HepG2 (cell line): ENCODE results near the gene YY1. TPM values are rescaled to one million over a fixed set of nuclear protein-coding genes. Genes with fewer than 3 reads are reported as not detected.
A peak's percentile ranks its signal among the peaks of the same experiment; 100 is the strongest.

Experiments
- ADNP ChIP-seq: sonication (generic); formaldehyde crosslinking; IDR thresholded peaks from 2 replicates; pipeline ENCODE4 v1.4.0; 2020; ENCODE audit warnings: missing genetic modification reagents
- AGO2 ChIP-seq: fragments of 200-400 bp; formaldehyde crosslinking; optimal IDR thresholded peaks from 2 replicates; pipeline ENCODE3; 2017; ENCODE audit warnings: mild to moderate bottlenecking, low read depth, low read length, moderate library complexity
- ARNT2 ChIP-seq: sonication (generic); formaldehyde crosslinking; IDR thresholded peaks from 2 replicates; pipeline ENCODE4 v1.8.0; 2022; ENCODE audit warnings: mild to moderate bottlenecking, low read depth, missing genetic modification reagents, moderate library complexity
- ATF1 ChIP-seq: IDR thresholded peaks from 2 replicates; pipeline ENCODE4 v1.6.1; 2016; ENCODE audit warnings: mild to moderate bottlenecking, control low read depth
- CHD4 ChIP-seq: fragments of 200-600 bp; sonication (generic); IDR thresholded peaks from 2 replicates; pipeline ENCODE4 v1.7.0; 2017; ENCODE audit warnings: mild to moderate bottlenecking, low read length, borderline replicate concordance
- DMAP1 ChIP-seq: IDR thresholded peaks from 2 replicates; pipeline ENCODE4 v1.6.1; 2016
- GATAD1 ChIP-seq: IDR thresholded peaks from 2 replicates; pipeline ENCODE4 v1.6.1; 2016; ENCODE audit warnings: missing genetic modification reagents, missing compliant biosample characterization
- KLF12 ChIP-seq: sonication (generic); formaldehyde crosslinking; IDR thresholded peaks from 2 replicates; pipeline ENCODE4 v1.4.0; 2020; ENCODE audit warnings: missing genetic modification reagents, borderline replicate concordance
- MAFK ChIP-seq, 2 experiments: IDR thresholded peaks in 1 of 2; conservative IDR thresholded peaks in 1 of 2; 2 replicates each; pipeline ENCODE4 v1.6.1; 2011; ENCODE audit warnings: improper control_type of control experiment in 2 of 2, low read length in 2 of 2
- MED1 ChIP-seq: sonication (generic); formaldehyde crosslinking; IDR thresholded peaks from 2 replicates; pipeline ENCODE4 v1.4.0; 2020; ENCODE audit warnings: missing genetic modification reagents
- MEIS2 ChIP-seq: sonication (generic); formaldehyde crosslinking; IDR thresholded peaks from 2 replicates; pipeline ENCODE4 v1.9.0; 2021; ENCODE audit warnings: mild to moderate bottlenecking, missing genetic modification reagents
- RNF2 ChIP-seq: fragments of 450-650 bp; conservative IDR thresholded peaks from 2 replicates; pipeline ENCODE4 v1.6.1; 2016; ENCODE audit warnings: low read depth
- SKI ChIP-seq: fragments of 450-650 bp; IDR thresholded peaks from one replicate; pipeline ENCODE4 v1.6.1; 2018; ENCODE audit warnings: mild to moderate bottlenecking; ENCODE audit not compliant: partially characterized antibody
- STAG1 ChIP-seq: sonication (generic); formaldehyde crosslinking; IDR thresholded peaks from 2 replicates; pipeline ENCODE4 v1.4.0; 2020; ENCODE audit warnings: missing genetic modification reagents
- XRCC5 ChIP-seq: fragments of 200-400 bp; formaldehyde crosslinking; optimal IDR thresholded peaks from 2 replicates; pipeline ENCODE3; 2017; ENCODE audit warnings: mild to moderate bottlenecking, low read length
- ZMYM3 ChIP-seq: sonication (generic); formaldehyde crosslinking; IDR thresholded peaks from 2 replicates; pipeline ENCODE4 v1.5.1; 2020; ENCODE audit warnings: mild to moderate bottlenecking, missing genetic modification reagents
- ZNF343 ChIP-seq: sonication (generic); formaldehyde crosslinking; IDR thresholded peaks from 2 replicates; pipeline ENCODE4 v1.4.0; 2020; ENCODE audit warnings: mild to moderate bottlenecking, missing genetic modification reagents
- ZNF547 ChIP-seq: sonication (generic); formaldehyde crosslinking; IDR thresholded peaks from 2 replicates; pipeline ENCODE4 v1.5.1; 2020; ENCODE audit warnings: mild to moderate bottlenecking, missing genetic modification reagents
- ZNF615 ChIP-seq: sonication (generic); formaldehyde crosslinking; IDR thresholded peaks from 2 replicates; pipeline ENCODE4 v1.5.0; 2020; ENCODE audit warnings: mild to moderate bottlenecking, missing genetic modification reagents, borderline replicate concordance
- ZNF772 ChIP-seq: sonication (generic); formaldehyde crosslinking; IDR thresholded peaks from 2 replicates; pipeline ENCODE4 v1.5.0; 2020; ENCODE audit warnings: mild to moderate bottlenecking, missing genetic modification reagents
- polyA plus RNA-seq, 8 experiments: library from polyadenylated mRNA; depleted of rRNA in 3 of 8; stranded (reverse) in 7 of 8; unstranded in 1 of 8; fragments of >200 nt; fragmentation: Illumina TruSeq in 4 of 8; extraction: Trizol in 4 of 8; gene quantifications; 2 replicates each; pipeline versions ENCODE4 v1.2.1 to v1.2.3, GENCODE V29; 2011 to 2016; ENCODE audit warnings: low read depth in 4 of 8, missing spikeins in 1 of 8, mixed read lengths in 1 of 8; ENCODE audit not compliant: insufficient read depth in 1 of 8
- total RNA-seq, 5 experiments: library from RNA; depleted of rRNA; stranded (reverse); fragments of >200 nt; fragmentation: Illumina TruSeq; extraction: Trizol; gene quantifications; 2 replicates each; pipeline ENCODE4 v1.2.3, GENCODE V29; 2016; ENCODE audit warnings: low read depth in 1 of 5
- TF ChIP-seq, protein P1 (sequence below): sonication (generic); formaldehyde crosslinking; IDR thresholded peaks from 2 replicates; pipeline ENCODE4 v1.4.0; 2020; ENCODE audit warnings: mild to moderate bottlenecking, missing genetic modification reagents
- TF ChIP-seq, protein P2 (sequence below): sonication (generic); formaldehyde crosslinking; IDR thresholded peaks from 2 replicates; pipeline ENCODE4 v1.9.0; 2021; ENCODE audit warnings: missing genetic modification reagents, borderline replicate concordance
- TF ChIP-seq, protein P3 (sequence below): sonication (generic); formaldehyde crosslinking; IDR thresholded peaks from 2 replicates; pipeline ENCODE4 v1.8.0; 2022; ENCODE audit warnings: missing genetic modification reagents, mild to moderate bottlenecking, borderline replicate concordance
- TF ChIP-seq, protein P4 (sequence below): IDR thresholded peaks from 2 replicates; pipeline ENCODE4 v1.6.1; 2016; ENCODE audit warnings: low read depth, borderline replicate concordance
- TF ChIP-seq, protein P5 (sequence below): sonication (generic); formaldehyde crosslinking; IDR thresholded peaks from 2 replicates; pipeline ENCODE4 v1.8.1; 2023; ENCODE audit warnings: mild to moderate bottlenecking, missing genetic modification reagents, borderline replicate concordance
- TF ChIP-seq, protein P6 (sequence below): IDR thresholded peaks from 2 replicates; pipeline ENCODE4 v1.6.1; 2016; ENCODE audit warnings: missing compliant biosample characterization, missing genetic modification reagents, borderline replicate concordance

Gene YY1
- total and polyA plus RNA-seq, 2 of the 13 experiments (the other 11 are each of a cell fraction or from before 2014, with no cell fraction given) = 29.4 to 68.1 TPM

DNA sequence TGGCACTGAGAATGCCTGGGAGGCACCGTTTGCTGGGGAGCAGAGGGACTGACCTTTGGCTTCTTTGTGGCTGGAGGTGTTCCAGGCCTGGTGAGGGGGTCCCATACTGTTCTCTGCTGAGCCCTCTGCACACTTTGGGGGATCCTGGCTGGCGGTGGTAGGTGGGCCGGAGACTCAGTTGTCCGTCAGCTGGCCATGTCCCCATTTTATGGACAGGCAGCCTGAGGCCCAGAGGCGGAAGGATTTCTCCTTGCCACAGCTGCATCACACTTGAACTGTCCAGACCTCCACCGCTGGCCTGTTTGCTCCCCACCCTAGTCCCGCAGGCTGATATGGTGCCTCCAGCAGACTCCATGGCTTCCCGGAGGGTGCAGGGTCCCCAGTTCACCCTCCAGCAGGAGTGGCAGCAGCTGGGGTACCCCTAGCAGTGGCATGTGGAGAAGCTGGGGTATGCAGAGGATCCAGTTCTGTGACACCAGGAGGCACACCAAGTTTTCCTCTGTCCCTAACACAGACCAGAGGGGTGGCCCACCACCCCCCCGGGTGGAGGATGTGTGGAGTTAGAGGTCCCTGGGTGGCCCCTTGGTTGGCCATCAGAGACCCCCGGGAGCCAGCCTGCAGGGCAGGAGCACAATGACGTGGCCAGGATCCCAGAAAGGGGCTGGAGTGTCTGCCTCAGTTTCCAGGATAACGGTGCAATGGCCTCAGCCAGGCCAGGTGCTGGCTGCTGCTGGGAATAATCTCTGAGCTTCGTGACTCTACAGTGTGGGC lies 52.5 kb downstream of the YY1 start (continued):
- 0 out of 2 replicates have a peak, but pooled peaks have one; percentile 6 for TF ChIP-seq RNF2
- 0 out of 2 replicates have a peak, but pooled peaks have one; percentile 47 for TF ChIP-seq ZNF547 (CRISPR knock-in tag)
- TF ChIP-seq CHD4 = peak; percentile 92
- no peak for TF ChIP-seq ZNF772 (CRISPR knock-in tag)
- TF ChIP-seq ARNT2 (CRISPR knock-in tag) = no peak
- no peak for TF ChIP-seq MED1 (CRISPR knock-in tag)
- TF ChIP-seq AGO2 = peak; percentile 33
- TF ChIP-seq, protein P1, sequence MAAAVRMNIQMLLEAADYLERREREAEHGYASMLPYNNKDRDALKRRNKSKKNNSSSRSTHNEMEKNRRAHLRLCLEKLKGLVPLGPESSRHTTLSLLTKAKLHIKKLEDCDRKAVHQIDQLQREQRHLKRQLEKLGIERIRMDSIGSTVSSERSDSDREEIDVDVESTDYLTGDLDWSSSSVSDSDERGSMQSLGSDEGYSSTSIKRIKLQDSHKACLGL = no peak
- 0 out of 2 replicates have a peak, but pooled peaks have one; percentile 2 for TF ChIP-seq KLF12 (CRISPR knock-in tag)
- TF ChIP-seq STAG1 (CRISPR knock-in tag) = no peak
- no peak for TF ChIP-seq ZNF343 (CRISPR knock-in tag)
- no peak for TF ChIP-seq GATAD1 (CRISPR knock-in tag)
- peak; percentile 91 for TF ChIP-seq ZMYM3 (CRISPR knock-in tag)
- TF ChIP-seq, protein P2, sequence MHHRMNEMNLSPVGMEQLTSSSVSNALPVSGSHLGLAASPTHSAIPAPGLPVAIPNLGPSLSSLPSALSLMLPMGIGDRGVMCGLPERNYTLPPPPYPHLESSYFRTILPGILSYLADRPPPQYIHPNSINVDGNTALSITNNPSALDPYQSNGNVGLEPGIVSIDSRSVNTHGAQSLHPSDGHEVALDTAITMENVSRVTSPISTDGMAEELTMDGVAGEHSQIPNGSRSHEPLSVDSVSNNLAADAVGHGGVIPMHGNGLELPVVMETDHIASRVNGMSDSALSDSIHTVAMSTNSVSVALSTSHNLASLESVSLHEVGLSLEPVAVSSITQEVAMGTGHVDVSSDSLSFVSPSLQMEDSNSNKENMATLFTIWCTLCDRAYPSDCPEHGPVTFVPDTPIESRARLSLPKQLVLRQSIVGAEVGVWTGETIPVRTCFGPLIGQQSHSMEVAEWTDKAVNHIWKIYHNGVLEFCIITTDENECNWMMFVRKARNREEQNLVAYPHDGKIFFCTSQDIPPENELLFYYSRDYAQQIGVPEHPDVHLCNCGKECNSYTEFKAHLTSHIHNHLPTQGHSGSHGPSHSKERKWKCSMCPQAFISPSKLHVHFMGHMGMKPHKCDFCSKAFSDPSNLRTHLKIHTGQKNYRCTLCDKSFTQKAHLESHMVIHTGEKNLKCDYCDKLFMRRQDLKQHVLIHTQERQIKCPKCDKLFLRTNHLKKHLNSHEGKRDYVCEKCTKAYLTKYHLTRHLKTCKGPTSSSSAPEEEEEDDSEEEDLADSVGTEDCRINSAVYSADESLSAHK (CRISPR knock-in tag) = no peak
- TF ChIP-seq DMAP1 (CRISPR knock-in tag) = no peak
- no peak for TF ChIP-seq SKI
- TF ChIP-seq, protein P3, sequence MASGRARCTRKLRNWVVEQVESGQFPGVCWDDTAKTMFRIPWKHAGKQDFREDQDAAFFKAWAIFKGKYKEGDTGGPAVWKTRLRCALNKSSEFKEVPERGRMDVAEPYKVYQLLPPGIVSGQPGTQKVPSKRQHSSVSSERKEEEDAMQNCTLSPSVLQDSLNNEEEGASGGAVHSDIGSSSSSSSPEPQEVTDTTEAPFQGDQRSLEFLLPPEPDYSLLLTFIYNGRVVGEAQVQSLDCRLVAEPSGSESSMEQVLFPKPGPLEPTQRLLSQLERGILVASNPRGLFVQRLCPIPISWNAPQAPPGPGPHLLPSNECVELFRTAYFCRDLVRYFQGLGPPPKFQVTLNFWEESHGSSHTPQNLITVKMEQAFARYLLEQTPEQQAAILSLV = peak; percentile 53; the same call in 1 of the 2 replicates
- peak; percentile 72; the same call in 1 of the 2 replicates for TF ChIP-seq ADNP (CRISPR knock-in tag)
- no peak for TF ChIP-seq ATF1 (CRISPR knock-in tag)
- TF ChIP-seq MAFK (conservative IDR thresholded peaks at IDR 0.05 in 1 of 2, IDR thresholded peaks at IDR 0.05 in 1 of 2; ENCODE audit: low read length in 2 of 2) = no peak
- no peak for TF ChIP-seq XRCC5
- TF ChIP-seq, protein P4, sequence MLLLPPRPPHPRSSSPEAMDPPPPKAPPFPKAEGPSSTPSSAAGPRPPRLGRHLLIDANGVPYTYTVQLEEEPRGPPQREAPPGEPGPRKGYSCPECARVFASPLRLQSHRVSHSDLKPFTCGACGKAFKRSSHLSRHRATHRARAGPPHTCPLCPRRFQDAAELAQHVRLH = 0 out of 2 replicates have a peak, but pooled peaks have one; percentile 7
- TF ChIP-seq ZNF615 = no peak
- TF ChIP-seq, protein P5, sequence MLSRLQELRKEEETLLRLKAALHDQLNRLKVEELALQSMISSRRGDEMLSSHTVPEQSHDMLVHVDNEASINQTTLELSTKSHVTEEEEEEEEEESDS = no peak
- TF ChIP-seq, protein P6, sequence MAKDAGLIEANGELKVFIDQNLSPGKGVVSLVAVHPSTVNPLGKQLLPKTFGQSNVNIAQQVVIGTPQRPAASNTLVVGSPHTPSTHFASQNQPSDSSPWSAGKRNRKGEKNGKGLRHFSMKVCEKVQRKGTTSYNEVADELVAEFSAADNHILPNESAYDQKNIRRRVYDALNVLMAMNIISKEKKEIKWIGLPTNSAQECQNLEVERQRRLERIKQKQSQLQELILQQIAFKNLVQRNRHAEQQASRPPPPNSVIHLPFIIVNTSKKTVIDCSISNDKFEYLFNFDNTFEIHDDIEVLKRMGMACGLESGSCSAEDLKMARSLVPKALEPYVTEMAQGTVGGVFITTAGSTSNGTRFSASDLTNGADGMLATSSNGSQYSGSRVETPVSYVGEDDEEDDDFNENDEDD (CRISPR knock-in tag) = 0 out of 2 replicates have a peak, but pooled peaks have one; percentile 1
- TF ChIP-seq MEIS2 (CRISPR knock-in tag) = 0 out of 2 replicates have a peak, but pooled peaks have one; percentile 7
